Type B pancreatic cell (in vitro differentiated cells): ENCODE results near the gene PTPRF. TPM values are rescaled to one million over a fixed set of nuclear protein-coding genes. Genes with fewer than 3 reads are reported as not detected.
"Not testable (repeated sequence)": the region's sequence is repeated elsewhere in the genome, so short reads cannot be mapped to it uniquely, and the experiment has no call there.

ENCODE experiments used
- DNase-seq: peaks from one replicate; pipeline ENCODE4 v3.0.0; 2021; ENCODE audit warnings: mixed read lengths; ENCODE audit not compliant: unreplicated experiment; ENCODE audit errors: extremely low spot score
- H3K27ac Mint-ChIP-seq: 2 replicates; pipeline ENCODE4 v1.8.0; 2021; ENCODE audit warnings: mild to moderate bottlenecking, mixed read lengths
- H3K27me3 Mint-ChIP-seq: 2 replicates; pipeline ENCODE4 v1.8.0; 2021; ENCODE audit warnings: mixed read lengths
- H3K36me3 Mint-ChIP-seq: 2 replicates; pipeline ENCODE4 v1.8.0; 2021; ENCODE audit warnings: mixed read lengths
- H3K4me1 Mint-ChIP-seq: one replicate; pipeline ENCODE4 v1.8.0; 2021; ENCODE audit warnings: mixed read lengths; ENCODE audit not compliant: unreplicated experiment
- H3K4me3 Mint-ChIP-seq: 2 replicates; pipeline ENCODE4 v1.8.0; 2021; ENCODE audit warnings: mild to moderate bottlenecking, mixed read lengths
- H3K9me3 Mint-ChIP-seq: 2 replicates; pipeline ENCODE4 v1.8.0; 2021; ENCODE audit warnings: mixed read lengths
- CTCF ChIP-seq: fragments of 200-600 bp; sonication (generic); conservative IDR thresholded peaks from 2 replicates; pipeline ENCODE4 v1.5.0; 2021; ENCODE audit warnings: antibody characterized with exemption, mild to moderate bottlenecking
- total RNA-seq: library from RNA; stranded (reverse); gene quantifications from 2 replicates; pipeline ENCODE4 v1.2.1, GENCODE V29; 2021; ENCODE audit warnings: low replicate concordance

Gene PTPRF
- total RNA-seq, 1 donor from 2014 or later, result 260 TPM

GRCh38 chr1:43637267-43637666 is 106.6 kb downstream of the PTPRF start:
- Mint-ChIP-seq H3K27ac (no peak overlapping the region), H3K9me3 (no peaks in the 10 kb centered on the region), H3K4me3 (no peak overlapping the region), H3K36me3 (no peaks in the 10 kb centered on the region), H3K4me1 (peaks cover 11% of the 10 kb centered on the region), H3K27me3 (peaks cover 3% of the 10 kb centered on the region)
- TF ChIP-seq CTCF, result no peak
- no peak for DNase-seq

- H3K27ac Mint-ChIP-seq, H3K36me3 Mint-ChIP-seq, H3K9me3 Mint-ChIP-seq, H3K4me3 Mint-ChIP-seq, DNase-seq, H3K27me3 Mint-ChIP-seq: not testable (repeated sequence)
- H3K4me1 Mint-ChIP-seq, result peaks cover 11% of the 10 kb centered on the region
These were observed 107.7 kb downstream of the PTPRF start for GRCh38 chr1:43638381-43638780.

GRCh38 chr1:43639976-43640794 is 109.5 kb downstream of the PTPRF start:
- Mint-ChIP-seq H3K4me1 (peaks cover 5% of the 10 kb centered on the region), H3K4me3 (no peak overlapping the region), H3K36me3 (no peaks in the 10 kb centered on the region), H3K27me3 (peaks cover 6% of the 10 kb centered on the region), H3K27ac (peak overlapping the region; percentile 11), H3K9me3 (no peaks in the 10 kb centered on the region)
- DNase-seq, result no peak
- peak; percentile 15 for TF ChIP-seq CTCF

GRCh38 chr1:43644558-43644957 is 113.9 kb downstream of the PTPRF start:
- no peak overlapping the region for H3K4me3 Mint-ChIP-seq
- H3K4me1 Mint-ChIP-seq, result peaks cover 5% of the 10 kb centered on the region
- no peak for DNase-seq
- TF ChIP-seq CTCF, result no peak
- no peaks in the 10 kb centered on the region for H3K9me3 Mint-ChIP-seq
- peaks cover 9% of the 10 kb centered on the region for H3K27me3 Mint-ChIP-seq
- no peaks in the 10 kb centered on the region for H3K36me3 Mint-ChIP-seq
- H3K27ac Mint-ChIP-seq, result peak overlapping the region; percentile 4

- Mint-ChIP-seq H3K36me3 (no peaks in the 10 kb centered on the region), H3K4me3 (no peak overlapping the region), H3K4me1 (peaks cover 7% of the 10 kb centered on the region), H3K27ac (peak overlapping the region; percentile 42), H3K27me3 (peaks cover 9% of the 10 kb centered on the region), H3K9me3 (no peaks in the 10 kb centered on the region)
- DNase-seq, result no peak
- no peak for TF ChIP-seq CTCF
These were observed 114.8 kb downstream of the PTPRF start for GRCh38 chr1:43645461-43645860.

- H3K36me3 Mint-ChIP-seq, H3K9me3 Mint-ChIP-seq, H3K4me3 Mint-ChIP-seq, H3K27ac Mint-ChIP-seq, DNase-seq, H3K27me3 Mint-ChIP-seq: not testable (repeated sequence)
- H3K4me1 Mint-ChIP-seq, result peaks cover 12% of the 10 kb centered on the region
These were observed 116.6 kb downstream of the PTPRF start for GRCh38 chr1:43647331-43647730.
